ENCODE results near the gene INCENP.

GRCh38 chr11:62145261-62145871, 21.6 kb downstream of the INCENP start:
- TF ChIP-seq, protein P1, sequence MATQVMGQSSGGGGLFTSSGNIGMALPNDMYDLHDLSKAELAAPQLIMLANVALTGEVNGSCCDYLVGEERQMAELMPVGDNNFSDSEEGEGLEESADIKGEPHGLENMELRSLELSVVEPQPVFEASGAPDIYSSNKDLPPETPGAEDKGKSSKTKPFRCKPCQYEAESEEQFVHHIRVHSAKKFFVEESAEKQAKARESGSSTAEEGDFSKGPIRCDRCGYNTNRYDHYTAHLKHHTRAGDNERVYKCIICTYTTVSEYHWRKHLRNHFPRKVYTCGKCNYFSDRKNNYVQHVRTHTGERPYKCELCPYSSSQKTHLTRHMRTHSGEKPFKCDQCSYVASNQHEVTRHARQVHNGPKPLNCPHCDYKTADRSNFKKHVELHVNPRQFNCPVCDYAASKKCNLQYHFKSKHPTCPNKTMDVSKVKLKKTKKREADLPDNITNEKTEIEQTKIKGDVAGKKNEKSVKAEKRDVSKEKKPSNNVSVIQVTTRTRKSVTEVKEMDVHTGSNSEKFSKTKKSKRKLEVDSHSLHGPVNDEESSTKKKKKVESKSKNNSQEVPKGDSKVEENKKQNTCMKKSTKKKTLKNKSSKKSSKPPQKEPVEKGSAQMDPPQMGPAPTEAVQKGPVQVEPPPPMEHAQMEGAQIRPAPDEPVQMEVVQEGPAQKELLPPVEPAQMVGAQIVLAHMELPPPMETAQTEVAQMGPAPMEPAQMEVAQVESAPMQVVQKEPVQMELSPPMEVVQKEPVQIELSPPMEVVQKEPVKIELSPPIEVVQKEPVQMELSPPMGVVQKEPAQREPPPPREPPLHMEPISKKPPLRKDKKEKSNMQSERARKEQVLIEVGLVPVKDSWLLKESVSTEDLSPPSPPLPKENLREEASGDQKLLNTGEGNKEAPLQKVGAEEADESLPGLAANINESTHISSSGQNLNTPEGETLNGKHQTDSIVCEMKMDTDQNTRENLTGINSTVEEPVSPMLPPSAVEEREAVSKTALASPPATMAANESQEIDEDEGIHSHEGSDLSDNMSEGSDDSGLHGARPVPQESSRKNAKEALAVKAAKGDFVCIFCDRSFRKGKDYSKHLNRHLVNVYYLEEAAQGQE (IDR thresholded peaks at IDR 0.05; ENCODE audit: insufficient read depth in 1 of 2, low read depth in 2 of 2, low read length in 2 of 2) = no peak
- no peak for TF ChIP-seq POLR2AphosphoS5 (IDR thresholded peaks at IDR 0.05; ENCODE audit: low read depth, low read length)
- no peak for TF ChIP-seq SIN3A (IDR thresholded peaks at IDR 0.05; ENCODE audit: borderline replicate concordance, insufficient read depth, low read length)

Measured in PFSK-1 (cell line).